T1000 (cell line): ENCODE measurements around the gene GRIN2A.

Experiments used
- DNase-seq: peaks from one replicate; lab custom pipeline; 2025; ENCODE audit warnings: mixed read lengths; lab: John Stamatoyannopoulos, UW

GRIN2A gene

DNA sequence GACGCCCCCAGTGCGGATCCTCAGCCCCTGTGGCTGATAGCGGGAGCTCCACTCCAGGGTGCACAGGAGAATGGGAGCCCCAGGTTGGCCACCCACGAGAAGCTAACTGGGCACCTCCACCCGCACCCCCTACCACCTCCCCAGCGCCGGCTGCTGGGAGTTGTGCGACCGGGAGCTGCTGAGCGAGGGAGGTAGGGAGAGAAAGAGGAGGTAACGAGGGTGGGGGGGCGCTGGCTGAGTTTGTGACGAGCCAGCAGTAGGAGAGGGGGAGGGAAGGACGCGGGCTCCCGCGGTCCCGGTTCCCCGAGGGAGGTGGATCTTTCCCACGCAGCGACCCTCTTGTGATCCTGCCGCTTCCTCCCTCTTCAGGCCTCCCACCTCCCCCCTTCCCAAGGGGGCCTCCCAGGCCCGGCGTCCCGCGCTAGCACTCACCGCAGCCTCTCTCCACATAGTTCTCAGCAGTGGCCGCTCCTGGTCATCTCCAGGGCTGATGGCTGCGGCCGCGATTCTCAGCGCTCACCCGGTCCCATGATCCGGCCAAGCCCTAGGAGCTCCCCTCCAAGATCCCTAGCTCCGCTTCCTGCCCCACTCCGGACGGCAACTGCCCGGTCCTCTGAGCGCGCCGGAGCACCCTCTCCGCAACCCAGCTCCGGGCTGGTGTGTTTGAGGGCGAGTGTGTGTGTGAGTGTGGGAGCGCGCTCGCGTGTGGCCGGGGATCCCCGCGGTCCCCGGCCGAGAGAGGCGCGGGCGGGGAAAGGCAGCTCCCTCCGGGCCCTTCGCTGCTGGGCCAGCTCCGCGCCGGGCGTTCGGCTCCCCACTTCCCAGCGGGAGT, at the start of gene GRIN2A:
Gene GRIN2A, minus strand, starts transcription at position 207 of the 832 bp plus-strand sequence. CDS start 2,017 bp downstream, outside the sequence.
- DNase-seq = peak; percentile 39

- DNase-seq = no peak
Observed at GRCh38 chr16:10231563-10231962, 49.3 kb upstream of the GRIN2A start.

GRCh38 chr16:10228779-10229178, 46.6 kb upstream of the GRIN2A start:
- DNase-seq = no peak

- DNase-seq = no peak
Observed at GRCh38 chr16:10226987-10227306, 44.7 kb upstream of the GRIN2A start.

- DNase-seq = no peak
Observed at GRCh38 chr16:10226141-10226986, 44.1 kb upstream of the GRIN2A start.

GRCh38 chr16:10225653-10226052, 43.4 kb upstream of the GRIN2A start:
- no peak for DNase-seq

DNA sequence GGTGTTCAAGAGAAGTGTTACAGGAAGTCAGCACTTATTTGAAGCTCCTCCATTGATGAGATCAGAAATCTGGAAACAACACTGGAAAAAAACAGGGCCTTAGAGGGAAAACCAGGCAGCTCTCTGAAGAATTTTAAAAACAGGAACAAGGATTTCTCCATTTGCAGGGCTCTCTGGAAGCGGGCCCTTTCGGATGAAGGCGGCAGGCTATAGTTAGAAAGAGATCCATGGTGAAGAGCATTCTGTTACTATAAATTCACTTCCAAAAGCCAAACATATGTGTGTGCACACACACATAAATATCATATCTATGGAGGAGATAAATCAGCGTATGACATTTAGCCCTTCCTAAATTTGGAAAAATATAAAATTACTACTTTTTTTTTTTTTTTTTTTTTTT, 42.6 kb upstream of the GRIN2A start:
- no peak for DNase-seq

DNA sequence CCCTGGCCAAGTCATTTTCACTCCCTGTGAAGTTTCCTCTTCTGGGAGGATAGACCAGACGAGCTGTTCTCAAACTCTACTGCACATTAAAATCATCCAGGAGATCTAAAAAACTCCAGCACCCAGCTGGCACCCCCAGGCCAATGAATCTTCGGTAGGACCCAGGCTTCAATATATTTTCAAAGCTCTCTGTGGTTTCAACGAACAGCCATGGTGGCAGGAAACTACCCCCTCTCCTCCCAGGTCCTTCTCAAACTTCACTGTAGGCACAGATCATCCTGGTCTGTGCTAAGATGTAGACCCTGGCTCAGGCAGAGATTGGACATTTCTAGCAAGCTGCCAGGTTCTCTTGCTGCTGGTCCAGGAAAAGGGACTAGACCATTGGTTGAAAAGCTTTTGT, 38.7 kb upstream of the GRIN2A start:
- no peak for DNase-seq

DNA sequence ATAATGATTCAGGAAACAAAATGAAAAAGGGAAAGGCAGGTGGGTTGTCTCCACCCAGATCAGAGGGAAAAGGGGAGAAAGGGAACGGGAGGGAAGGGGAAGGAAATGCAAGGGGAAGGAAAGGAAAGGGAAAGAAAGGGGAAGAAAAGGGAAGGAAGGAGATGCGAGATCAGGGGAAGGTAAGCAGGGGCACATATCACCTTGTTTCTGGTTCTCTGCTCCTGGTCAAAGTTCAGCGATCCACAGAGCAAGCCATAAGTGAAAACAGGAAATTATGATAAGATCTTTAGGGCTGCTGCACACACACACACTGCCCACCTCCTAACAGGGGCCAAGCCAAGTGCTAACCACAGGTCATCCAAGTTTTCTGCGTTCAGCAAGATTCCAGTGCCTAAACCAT, 37.5 kb upstream of the GRIN2A start:
- DNase-seq = no peak

DNA sequence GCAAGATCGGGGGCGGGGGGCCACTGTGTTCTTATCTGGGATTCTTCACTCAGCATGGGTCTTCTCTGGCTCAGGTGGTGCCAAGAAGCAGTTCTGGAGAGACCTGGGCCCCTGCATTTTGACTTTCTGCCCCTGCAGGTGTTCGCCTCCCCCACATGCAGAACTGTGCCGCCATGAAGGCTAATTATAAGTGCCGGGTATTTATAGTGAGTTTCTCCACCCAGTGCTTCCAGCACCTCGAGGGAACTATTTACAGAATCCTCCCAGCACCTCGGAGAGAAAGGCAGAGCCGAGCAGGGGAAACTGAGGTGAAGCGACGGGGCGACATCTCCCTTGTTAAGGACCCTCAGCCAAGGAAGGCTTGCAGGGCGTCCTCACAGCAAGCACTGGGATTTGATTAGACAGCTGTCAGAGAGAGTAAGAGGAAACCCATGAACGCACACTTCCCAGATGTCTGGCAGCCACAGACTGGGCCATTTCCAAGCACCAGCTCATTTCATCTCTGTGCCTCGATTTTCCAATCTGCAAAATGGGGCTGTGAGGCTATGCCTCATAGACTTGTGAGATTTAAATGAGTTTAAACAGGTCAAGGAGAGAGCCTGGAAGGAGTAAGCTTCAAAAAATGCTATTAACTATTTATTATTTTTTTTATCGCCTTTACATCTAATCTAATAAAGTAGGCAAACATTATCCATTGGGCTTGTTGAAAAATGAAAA, 36.4 kb upstream of the GRIN2A start:
- no peak for DNase-seq

- no peak for DNase-seq
Observed at GRCh38 chr16:10213748-10214147, 31.5 kb upstream of the GRIN2A start.

GRCh38 chr16:10210944-10211343, 28.7 kb upstream of the GRIN2A start:
- DNase-seq = no peak

- no peak for DNase-seq
Observed at GRCh38 chr16:10206865-10207264, 24.6 kb upstream of the GRIN2A start.

DNA sequence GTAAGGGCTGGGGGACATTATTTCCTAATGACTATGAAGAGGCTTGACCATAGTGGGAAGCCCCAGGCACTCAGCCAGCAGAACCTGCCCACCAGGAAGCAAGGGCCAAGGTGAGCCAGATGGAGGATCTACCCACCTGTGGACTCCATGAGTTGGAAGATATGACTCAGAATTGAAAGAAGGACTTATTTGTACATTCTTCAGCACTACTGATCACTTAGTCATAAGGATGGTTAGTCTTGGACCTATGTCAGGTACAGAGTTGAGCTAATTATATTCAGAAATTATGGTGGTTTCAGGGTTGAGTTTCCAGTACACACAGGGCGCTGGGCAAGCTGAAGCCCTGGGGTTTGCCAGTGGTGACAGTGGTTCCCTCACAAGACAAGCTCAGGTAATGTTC, 24.0 kb upstream of the GRIN2A start:
- DNase-seq = no peak

DNA sequence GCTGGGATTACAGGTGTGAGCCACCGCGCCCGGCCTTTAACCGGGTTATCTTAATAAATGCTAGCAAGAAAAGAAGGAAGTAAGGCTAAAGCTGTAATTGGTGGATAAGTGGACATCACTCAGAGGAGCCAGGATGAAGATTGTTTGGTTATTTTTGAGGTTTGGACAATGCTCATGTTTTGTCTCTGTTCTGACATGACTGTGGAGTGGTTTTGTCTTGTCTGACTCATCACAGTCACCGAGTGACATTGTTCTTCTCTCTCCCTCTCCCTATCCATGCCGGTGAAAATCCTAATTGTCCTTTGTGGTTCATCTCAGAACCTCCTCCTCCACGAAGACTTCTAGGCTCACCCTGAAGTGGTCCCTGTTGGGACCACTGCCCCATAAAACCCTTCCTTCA, 23.5 kb upstream of the GRIN2A start:
- DNase-seq = no peak

DNA sequence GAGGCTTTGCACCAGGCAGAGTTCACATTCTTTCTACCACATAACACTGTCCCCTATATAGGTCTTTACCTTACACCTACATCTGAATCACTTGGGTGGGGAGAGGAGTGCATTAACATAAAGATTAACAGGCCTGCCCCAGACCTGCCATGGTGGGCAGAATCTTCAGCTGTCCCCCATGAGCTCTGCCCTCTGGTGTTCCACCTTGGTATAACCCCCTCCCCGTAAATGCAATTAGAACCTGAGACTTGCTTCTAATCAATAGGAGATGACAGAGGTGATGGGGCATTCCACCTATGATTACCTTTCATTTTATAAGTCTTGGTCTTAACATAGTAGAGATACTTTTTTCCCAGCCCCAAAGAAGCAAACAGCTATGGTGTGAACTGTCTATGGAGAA, 20.4 kb upstream of the GRIN2A start:
- DNase-seq = no peak

GRCh38 chr16:10200637-10201586, 18.7 kb upstream of the GRIN2A start:
- DNase-seq = no peak

DNA sequence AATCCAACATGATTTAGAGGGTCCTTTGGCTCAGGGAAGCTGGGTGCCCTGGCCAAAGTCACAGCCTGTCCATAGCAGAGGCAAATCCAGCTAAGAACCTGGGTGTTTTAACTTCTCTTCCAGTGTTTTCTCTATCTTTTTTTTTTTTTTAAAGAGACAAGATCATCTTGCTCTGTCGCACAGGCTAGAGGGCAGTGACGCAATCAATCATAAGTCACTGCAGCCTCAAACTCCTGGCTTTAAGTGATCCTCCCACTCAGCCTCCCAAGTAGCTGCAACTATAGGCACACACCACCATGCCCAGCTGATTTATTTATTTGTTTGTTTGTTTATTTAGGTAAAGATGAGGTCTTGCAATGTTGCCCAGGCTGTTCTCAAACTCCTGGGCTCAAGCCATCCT, 14.8 kb upstream of the GRIN2A start:
- no peak for DNase-seq

GRCh38 chr16:10191096-10191495, 8.9 kb upstream of the GRIN2A start:
- no peak for DNase-seq

GRCh38 chr16:10189861-10190390, 7.7 kb upstream of the GRIN2A start:
- no peak for DNase-seq

DNA sequence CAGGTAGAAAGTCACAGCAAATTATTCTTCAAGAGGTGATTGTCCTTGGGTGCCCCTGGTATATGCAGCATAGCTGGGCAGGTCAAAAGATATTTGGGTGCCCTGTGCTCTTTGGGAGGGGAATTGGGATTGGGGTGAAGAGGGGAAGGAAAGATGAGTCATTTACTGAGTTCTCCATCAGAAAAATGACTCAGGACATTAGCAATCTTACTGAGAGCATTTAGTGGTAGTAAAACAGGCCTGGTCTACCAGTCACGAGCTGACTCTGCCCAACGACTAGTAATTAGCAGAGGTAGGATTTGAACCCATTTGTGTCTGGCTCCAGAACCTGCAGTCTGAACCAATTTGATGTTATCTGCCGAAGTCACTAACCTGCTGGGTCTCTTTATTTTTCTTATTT, 6.0 kb upstream of the GRIN2A start:
- no peak for DNase-seq
